Measurements from ENCODE around the gene ATP1A4.

GRCh38 chr1:160196143-160196542 is 44.7 kb downstream of the ATP1A4 start:
- TF ChIP-seq POLR2AphosphoS5 (IDR thresholded peaks at IDR 0.05; ENCODE audit: low read depth, low read length) (no peak), TAF1 (IDR thresholded peaks at IDR 0.05; ENCODE audit: borderline replicate concordance, insufficient read depth, low read length) (no peak), SIN3A (IDR thresholded peaks at IDR 0.05; ENCODE audit: borderline replicate concordance, insufficient read depth, low read length) (no peak)
